H9 (cell line): ENCODE data around the gene SMR3A. TPM values are rescaled to one million over a fixed set of nuclear protein-coding genes. Genes with fewer than 3 reads are reported as not detected.

Experiments
- DNase-seq: peaks from one replicate; pipeline ENCODE4 v3.0.0-alpha.2; 2017
- H2AFZ ChIP-seq: one replicate; pipeline ENCODE4 v1.6.1; 2013; ENCODE audit warnings: mild to moderate bottlenecking, low read length, control low read depth, moderate library complexity
- H2AK5ac ChIP-seq: 2 replicates; pipeline ENCODE4 v1.6.1; 2013; ENCODE audit warnings: low read length, control low read depth, mixed read lengths; ENCODE audit not compliant: insufficient read length
- H2BK120ac ChIP-seq: one replicate; pipeline ENCODE4 v1.6.1; 2013; ENCODE audit warnings: low read depth, mild to moderate bottlenecking, low read length, control low read depth, inconsistent platforms; ENCODE audit not compliant: poor library complexity, severe bottlenecking
- H2BK12ac ChIP-seq: 2 replicates; pipeline ENCODE4 v1.6.1; 2013; ENCODE audit warnings: low read length, control low read depth, mixed read lengths, low read depth; ENCODE audit not compliant: insufficient read length
- H2BK15ac ChIP-seq: 2 replicates; pipeline ENCODE4 v1.6.1; 2013; ENCODE audit warnings: low read depth, low read length, control low read depth
- H2BK20ac ChIP-seq: one replicate; pipeline ENCODE4 v1.6.1; 2013; ENCODE audit warnings: low read depth, mild to moderate bottlenecking, low read length, control low read depth, inconsistent platforms; ENCODE audit not compliant: poor library complexity, severe bottlenecking
- H2BK5ac ChIP-seq: 2 replicates; pipeline ENCODE4 v1.6.1; 2013; ENCODE audit warnings: low read length, control low read depth, mixed read lengths; ENCODE audit not compliant: insufficient read length
- H3K14ac ChIP-seq: 2 replicates; pipeline ENCODE4 v1.6.1; 2013; ENCODE audit warnings: low read length, control low read depth; ENCODE audit not compliant: insufficient read depth
- H3K18ac ChIP-seq: 2 replicates; pipeline ENCODE4 v1.6.1; 2013; ENCODE audit warnings: low read depth, mild to moderate bottlenecking, mixed read lengths, low read length, control low read depth; ENCODE audit not compliant: insufficient read length
- H3K23ac ChIP-seq: 2 replicates; pipeline ENCODE4 v1.6.1; 2013; ENCODE audit warnings: low read length, control low read depth, mixed read lengths, low read depth; ENCODE audit not compliant: insufficient read length
- H3K23me2 ChIP-seq: 2 replicates; pipeline ENCODE4 v1.6.1; 2013; ENCODE audit warnings: low read depth, mild to moderate bottlenecking, mixed read lengths, low read length, control low read depth; ENCODE audit not compliant: insufficient read length, poor library complexity, severe bottlenecking
- H3K27ac ChIP-seq: 2 replicates; pipeline ENCODE4 v1.5.1; 2013; ENCODE audit warnings: low read length, control low read depth, mixed read lengths, low read depth; ENCODE audit not compliant: insufficient read length
- H3K27me3 ChIP-seq: 2 replicates; pipeline ENCODE4 v1.6.1; 2013; ENCODE audit warnings: low read length, control low read depth, inconsistent platforms; ENCODE audit not compliant: insufficient read depth
- H3K4ac ChIP-seq: 2 replicates; pipeline ENCODE4 v1.6.1; 2013; ENCODE audit warnings: low read depth, mild to moderate bottlenecking, control low read depth, inconsistent platforms, low read length, moderate library complexity
- H3K4me1 ChIP-seq: 2 replicates; pipeline ENCODE4 v1.6.1; 2013; ENCODE audit warnings: low read length, control low read depth, inconsistent platforms; ENCODE audit not compliant: insufficient read depth
- H3K4me2 ChIP-seq: 2 replicates; pipeline ENCODE4 v1.6.1; 2013; ENCODE audit warnings: low read length, control low read depth, mixed read lengths; ENCODE audit not compliant: insufficient read length, insufficient read depth
- H3K56ac ChIP-seq: 2 replicates; pipeline ENCODE4 v1.6.1; 2013; ENCODE audit warnings: low read depth, mild to moderate bottlenecking, mixed read lengths, low read length, control low read depth; ENCODE audit not compliant: insufficient read length
- H3K79me1 ChIP-seq: 2 replicates; pipeline ENCODE4 v1.6.1; 2013; ENCODE audit warnings: low read depth, mild to moderate bottlenecking, moderate library complexity, low read length, control low read depth, inconsistent platforms; ENCODE audit not compliant: insufficient read depth, poor library complexity, severe bottlenecking
- H3K79me2 ChIP-seq: 2 replicates; pipeline ENCODE4 v1.6.1; 2013; ENCODE audit warnings: low read length, control low read depth, inconsistent platforms; ENCODE audit not compliant: insufficient read depth
- H3K9ac ChIP-seq: 2 replicates; pipeline ENCODE4 v1.6.1; 2013; ENCODE audit warnings: low read length, control low read depth, mixed read lengths; ENCODE audit not compliant: insufficient read length; ENCODE audit errors: extremely low read depth
- H3K9me3 ChIP-seq: one replicate; pipeline ENCODE4 v1.6.1; 2013; ENCODE audit warnings: low read depth, low read length, inconsistent platforms; ENCODE audit not compliant: control insufficient read depth
- H3T11ph ChIP-seq: one replicate; pipeline ENCODE4 v1.6.1; 2013; ENCODE audit warnings: mild to moderate bottlenecking, low read length, control low read depth, inconsistent platforms
- H4K20me1 ChIP-seq: one replicate; pipeline ENCODE4 v1.6.1; 2013; ENCODE audit not compliant: control insufficient read depth, insufficient read length, insufficient read depth
- H4K5ac ChIP-seq: 2 replicates; pipeline ENCODE4 v1.6.1; 2013; ENCODE audit warnings: low read depth, mild to moderate bottlenecking, mixed read lengths, low read length, control low read depth; ENCODE audit not compliant: insufficient read length
- H4K8ac ChIP-seq: replicated peaks from 2 replicates; pipeline ENCODE4 v1.6.1; 2013; ENCODE audit warnings: low read length, control low read depth, mixed read lengths, low read depth; ENCODE audit not compliant: insufficient read length
- H4K91ac ChIP-seq: 2 replicates; pipeline ENCODE4 v1.6.1; 2013; ENCODE audit warnings: low read depth, mild to moderate bottlenecking, moderate library complexity, mixed read lengths, low read length, control low read depth; ENCODE audit not compliant: insufficient read length
- H3K27ac Mint-ChIP-seq, 3 experiments: 2 replicates in 2 of 3; 3 replicates in 1 of 3; pipeline ENCODE4 v1.8.0; 2020 to 2021; ENCODE audit warnings: mixed read lengths in 3 of 3, mild to moderate bottlenecking in 1 of 3, moderate library complexity in 1 of 3
- H3K27me3 Mint-ChIP-seq: 2 replicates; pipeline ENCODE4 v1.8.0; 2021; ENCODE audit warnings: low read depth, mild to moderate bottlenecking, moderate library complexity, mixed read lengths
- H3K36me3 Mint-ChIP-seq, 3 experiments: 2 replicates in 2 of 3; 3 replicates in 1 of 3; pipeline ENCODE4 v1.8.0; 2020 to 2021; ENCODE audit warnings: low read depth in 3 of 3, mixed read lengths in 3 of 3; ENCODE audit not compliant: insufficient read depth in 1 of 3
- H3K4me1 Mint-ChIP-seq, 2 experiments: 2 replicates each; pipeline ENCODE4 v1.8.0; 2020; ENCODE audit warnings: mixed read lengths in 2 of 2
- H3K4me3 Mint-ChIP-seq, 2 experiments: 2 replicates in 1 of 2; 3 replicates in 1 of 2; pipeline ENCODE4 v1.8.0; 2020 to 2021; ENCODE audit warnings: mild to moderate bottlenecking in 2 of 2, mixed read lengths in 2 of 2, moderate library complexity in 1 of 2
- H3K9me3 Mint-ChIP-seq, 2 experiments: 2 replicates in 1 of 2; 3 replicates in 1 of 2; pipeline ENCODE4 v1.8.0; 2020; ENCODE audit warnings: mild to moderate bottlenecking in 2 of 2, mixed read lengths in 2 of 2, moderate library complexity in 1 of 2
- WGBS: extraction: QIAGEN DNeasy Blood & Tissue Kit; methylation state at CpG from one replicate; pipeline ENCODE4 v1.1.7; 2013; ENCODE audit warnings: missing lambda C conversion rate, low lambda C conversion rate, mixed read lengths; ENCODE audit not compliant: insufficient read length; ENCODE audit errors: extremely low coverage; 5-methylcytosine and 5-hydroxymethylcytosine counted together
- total RNA-seq: library from RNA; stranded (reverse); gene quantifications from 2 replicates; pipeline ENCODE4 v1.2.1, GENCODE V29; 2021
- TF ChIP-seq, protein P1 (sequence below): fragments of 200-600 bp; sonication (generic); conservative IDR thresholded peaks from 3 replicates; pipeline ENCODE4 v1.8.0; 2021; ENCODE audit warnings: antibody characterized with exemption, mild to moderate bottlenecking

Gene SMR3A
- total RNA-seq, 1 experiment from 2014 or later, result not detected

DNA sequence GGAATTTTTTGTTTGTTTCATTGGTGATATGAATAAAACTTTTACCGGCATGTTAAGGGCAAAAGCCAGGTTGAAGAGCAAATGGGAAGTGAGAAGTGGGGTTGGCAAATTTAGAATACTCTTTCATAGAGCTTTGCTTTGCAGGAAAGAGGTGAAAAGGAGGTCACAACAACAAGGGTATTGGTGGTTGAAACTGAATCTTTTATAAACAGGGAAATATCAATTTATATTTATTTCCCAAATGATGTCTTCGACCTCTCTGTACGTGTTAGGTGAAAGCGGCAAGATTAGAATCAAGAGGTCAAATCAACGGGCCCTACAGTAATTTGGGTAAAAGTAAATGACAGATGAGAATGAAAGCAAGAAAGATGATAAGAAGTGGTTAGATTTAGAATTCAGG is 3.4 kb downstream of the SMR3A start:
- no peak overlapping the region for H2BK15ac ChIP-seq
- no peaks in the 10 kb centered on the region for H3K4me1 ChIP-seq
- Mint-ChIP-seq H3K4me3 (no peak overlapping the region), H3K27ac (no peak overlapping the region), H3K36me3 (no peaks in the 10 kb centered on the region), H3K27me3 (no peaks in the 10 kb centered on the region), H3K9me3 (no peaks in the 10 kb centered on the region), H3K4me1 (no peaks in the 10 kb centered on the region)
- H3T11ph ChIP-seq, result no peak overlapping the region
- H3K23ac ChIP-seq, result no peak overlapping the region
- H3K18ac ChIP-seq, result no peak overlapping the region
- H2BK120ac ChIP-seq, result no peak overlapping the region
- H2AFZ ChIP-seq, result no peak overlapping the region
- no peak overlapping the region for H3K9ac ChIP-seq
- H4K91ac ChIP-seq, result no peak overlapping the region
- H3K23me2 ChIP-seq, result no peaks in the 10 kb centered on the region
- H3K56ac ChIP-seq, result no peak overlapping the region
- H3K4me2 ChIP-seq, result no peak overlapping the region
- no peaks in the 10 kb centered on the region for H3K79me2 ChIP-seq
- TF ChIP-seq, protein P1, sequence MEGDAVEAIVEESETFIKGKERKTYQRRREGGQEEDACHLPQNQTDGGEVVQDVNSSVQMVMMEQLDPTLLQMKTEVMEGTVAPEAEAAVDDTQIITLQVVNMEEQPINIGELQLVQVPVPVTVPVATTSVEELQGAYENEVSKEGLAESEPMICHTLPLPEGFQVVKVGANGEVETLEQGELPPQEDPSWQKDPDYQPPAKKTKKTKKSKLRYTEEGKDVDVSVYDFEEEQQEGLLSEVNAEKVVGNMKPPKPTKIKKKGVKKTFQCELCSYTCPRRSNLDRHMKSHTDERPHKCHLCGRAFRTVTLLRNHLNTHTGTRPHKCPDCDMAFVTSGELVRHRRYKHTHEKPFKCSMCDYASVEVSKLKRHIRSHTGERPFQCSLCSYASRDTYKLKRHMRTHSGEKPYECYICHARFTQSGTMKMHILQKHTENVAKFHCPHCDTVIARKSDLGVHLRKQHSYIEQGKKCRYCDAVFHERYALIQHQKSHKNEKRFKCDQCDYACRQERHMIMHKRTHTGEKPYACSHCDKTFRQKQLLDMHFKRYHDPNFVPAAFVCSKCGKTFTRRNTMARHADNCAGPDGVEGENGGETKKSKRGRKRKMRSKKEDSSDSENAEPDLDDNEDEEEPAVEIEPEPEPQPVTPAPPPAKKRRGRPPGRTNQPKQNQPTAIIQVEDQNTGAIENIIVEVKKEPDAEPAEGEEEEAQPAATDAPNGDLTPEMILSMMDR, result no peak
- H3K27me3 ChIP-seq, result no peaks in the 10 kb centered on the region
- H4K8ac ChIP-seq, result no peak overlapping the region
- DNase-seq, result no peak
- H2BK12ac ChIP-seq, result no peak overlapping the region
- no peak overlapping the region for H3K27ac ChIP-seq
- H2AK5ac ChIP-seq, result no peak overlapping the region
- H3K4ac ChIP-seq, result no peak overlapping the region
- H3K9me3 ChIP-seq, result no peaks in the 10 kb centered on the region
- H2BK20ac ChIP-seq, result no peak overlapping the region
- no peak overlapping the region for H3K14ac ChIP-seq
- no peaks in the 10 kb centered on the region for H4K20me1 ChIP-seq
- no peak overlapping the region for H4K5ac ChIP-seq
- no peaks in the 10 kb centered on the region for H3K79me1 ChIP-seq
- H2BK5ac ChIP-seq, result no peak overlapping the region
- no CpG with 5 or more reads among the region's 5 CpGs for WGBS
